ENCODE data around the gene LMBR1. TPM values are rescaled to one million over a fixed set of nuclear protein-coding genes. Genes with fewer than 3 reads are reported as not detected.

Gene LMBR1
- total RNA-seq, 6 experiments from 2014 or later: 33.1 to 37.8 (median 36.1) TPM

GRCh38 chr7:156691764-156692163 is 201.2 kb downstream of the LMBR1 start:
- H3K27me3 Mint-ChIP-seq (ENCODE audit: insufficient read depth): no peaks in the 10 kb centered on the region
- no peak for DNase-seq
- peaks cover 11% of the 10 kb centered on the region for H3K36me3 Mint-ChIP-seq (ENCODE audit: low read depth)
- no peak overlapping the region for H3K27ac Mint-ChIP-seq
- no peak overlapping the region for H3K4me3 Mint-ChIP-seq
- no peaks in the 10 kb centered on the region for H3K4me1 Mint-ChIP-seq (ENCODE audit: low read depth)
- peaks cover 13% of the 10 kb centered on the region for H3K9me3 Mint-ChIP-seq
- TF ChIP-seq CTCF (IDR thresholded peaks at IDR 0.05): no peak

- no peak for TF ChIP-seq CTCF (IDR thresholded peaks at IDR 0.05)
- Mint-ChIP-seq H3K9me3 (no peaks in the 10 kb centered on the region), H3K27ac (no peak overlapping the region), H3K27me3 (ENCODE audit: insufficient read depth) (no peaks in the 10 kb centered on the region), H3K36me3 (ENCODE audit: low read depth) (no peaks in the 10 kb centered on the region), H3K4me3 (no peak overlapping the region), H3K4me1 (ENCODE audit: low read depth) (no peaks in the 10 kb centered on the region)
- DNase-seq: no peak
Observed at GRCh38 chr7:156684661-156685060, 208.3 kb downstream of the LMBR1 start.

GRCh38 chr7:156684251-156684650 is 208.7 kb downstream of the LMBR1 start:
- Mint-ChIP-seq H3K27ac (no peak overlapping the region), H3K36me3 (ENCODE audit: low read depth) (no peaks in the 10 kb centered on the region), H3K9me3 (no peaks in the 10 kb centered on the region), H3K27me3 (ENCODE audit: insufficient read depth) (no peaks in the 10 kb centered on the region), H3K4me3 (no peak overlapping the region), H3K4me1 (ENCODE audit: low read depth) (no peaks in the 10 kb centered on the region)
- no peak for DNase-seq
- no peak for TF ChIP-seq CTCF (IDR thresholded peaks at IDR 0.05)

- H3K9me3 Mint-ChIP-seq: no peaks in the 10 kb centered on the region
- no peaks in the 10 kb centered on the region for H3K4me1 Mint-ChIP-seq (ENCODE audit: low read depth)
- peaks cover 2% of the 10 kb centered on the region; the same call in 1 of the 2 replicates for H3K36me3 Mint-ChIP-seq (ENCODE audit: low read depth)
- TF ChIP-seq CTCF (IDR thresholded peaks at IDR 0.05): no peak
- no peak overlapping the region for H3K27ac Mint-ChIP-seq
- DNase-seq: no peak
- no peaks in the 10 kb centered on the region for H3K27me3 Mint-ChIP-seq (ENCODE audit: insufficient read depth)
- H3K4me3 Mint-ChIP-seq: no peak overlapping the region
Observed at GRCh38 chr7:156682928-156683327, 210.1 kb downstream of the LMBR1 start.

GRCh38 chr7:156680281-156680680 is 212.7 kb downstream of the LMBR1 start:
- H3K4me1 Mint-ChIP-seq (ENCODE audit: low read depth): no peaks in the 10 kb centered on the region
- no peaks in the 10 kb centered on the region for H3K27me3 Mint-ChIP-seq (ENCODE audit: insufficient read depth)
- H3K9me3 Mint-ChIP-seq: no peaks in the 10 kb centered on the region
- peaks cover 6% of the 10 kb centered on the region; the same call in 1 of the 2 replicates for H3K36me3 Mint-ChIP-seq (ENCODE audit: low read depth)
- no peak overlapping the region for H3K27ac Mint-ChIP-seq
- H3K4me3 Mint-ChIP-seq: no peak overlapping the region
- no peak for DNase-seq
- TF ChIP-seq CTCF (IDR thresholded peaks at IDR 0.05): peak; percentile 22; the same call in 1 of the 2 replicates
